ENCODE data around the gene CDH4.
"Not testable (repeated sequence)": the region's sequence is repeated elsewhere in the genome, so short reads cannot be mapped to it uniquely, and the experiment has no call there.

CDH4 gene

DNA sequence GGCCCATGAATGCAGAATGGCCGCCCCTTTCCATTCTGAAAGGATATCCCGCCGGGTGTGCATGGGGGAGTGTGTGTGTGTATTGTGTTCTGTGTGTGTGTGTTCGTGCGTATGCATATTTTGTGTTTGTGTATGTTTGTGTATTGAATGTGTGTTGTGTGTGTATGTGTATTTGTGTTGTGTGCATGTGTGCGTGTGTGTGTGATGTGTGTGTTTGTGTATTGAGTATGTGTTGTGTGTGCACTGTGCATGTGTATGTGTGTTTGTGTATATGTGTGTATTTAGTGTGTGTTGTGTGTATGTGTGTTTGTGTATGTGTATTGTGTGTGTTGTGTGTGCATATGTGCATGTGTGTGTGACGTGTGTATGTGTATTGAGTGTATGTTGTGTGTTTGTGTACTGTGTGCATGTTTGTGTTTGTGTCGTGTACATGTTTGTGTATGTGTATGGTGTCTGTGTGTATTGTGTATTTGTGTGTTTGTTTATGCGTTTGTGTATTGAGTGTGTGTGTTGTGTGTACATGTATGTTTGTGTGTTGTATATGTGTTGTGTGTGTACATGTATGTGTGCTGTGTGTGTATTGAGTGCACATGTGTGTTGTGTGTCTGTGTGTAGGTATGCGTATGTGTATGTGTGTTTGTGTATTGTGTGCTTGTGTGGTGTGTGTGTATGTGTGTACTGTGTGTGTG, 587.3 kb downstream of the CDH4 start:
- no peak for DNase-seq (ENCODE audit: low read depth, low spot score)

DNA sequence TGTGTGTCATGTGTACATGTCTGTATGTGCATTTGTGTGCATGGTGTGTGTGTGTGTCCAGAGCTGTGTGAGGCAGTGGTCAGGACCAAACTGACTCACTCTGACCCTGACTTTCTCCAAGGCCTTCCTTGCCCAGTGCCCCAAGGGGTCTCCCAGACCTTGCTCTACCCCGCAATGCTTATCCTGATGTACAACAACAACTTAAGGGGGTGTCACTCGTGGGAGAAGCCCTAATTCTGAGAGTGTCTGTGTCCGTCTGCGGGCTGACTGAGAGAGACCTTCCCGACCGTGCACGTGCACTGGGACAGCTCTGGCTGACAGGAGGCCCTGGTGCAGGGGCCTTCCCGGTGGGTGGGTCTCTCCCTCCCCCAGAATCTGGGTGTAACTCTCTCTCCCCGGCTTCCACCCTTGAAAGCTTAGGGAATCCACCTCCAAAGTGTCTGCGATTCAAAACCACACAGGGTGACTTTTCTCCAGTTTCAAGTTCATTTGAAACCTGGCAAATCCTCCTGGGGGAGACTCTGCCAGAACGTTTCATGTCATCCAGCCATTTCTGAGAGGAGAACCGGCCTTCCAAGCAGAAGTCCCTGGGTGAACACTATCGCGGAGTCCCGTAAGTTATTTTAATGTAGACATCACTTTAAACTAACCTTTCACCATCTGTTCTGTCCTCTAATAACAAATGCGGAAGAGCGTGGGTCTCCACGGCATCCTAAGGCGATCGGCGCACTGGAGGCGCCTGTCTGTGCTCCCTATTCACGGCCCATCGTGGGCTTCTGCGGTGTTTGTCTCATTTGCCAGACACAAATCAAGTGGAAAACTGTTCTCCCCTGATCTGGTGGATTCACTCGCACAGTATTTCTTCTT, 588.1 kb downstream of the CDH4 start:
- no peak for DNase-seq (ENCODE audit: low read depth, low spot score)

DNA sequence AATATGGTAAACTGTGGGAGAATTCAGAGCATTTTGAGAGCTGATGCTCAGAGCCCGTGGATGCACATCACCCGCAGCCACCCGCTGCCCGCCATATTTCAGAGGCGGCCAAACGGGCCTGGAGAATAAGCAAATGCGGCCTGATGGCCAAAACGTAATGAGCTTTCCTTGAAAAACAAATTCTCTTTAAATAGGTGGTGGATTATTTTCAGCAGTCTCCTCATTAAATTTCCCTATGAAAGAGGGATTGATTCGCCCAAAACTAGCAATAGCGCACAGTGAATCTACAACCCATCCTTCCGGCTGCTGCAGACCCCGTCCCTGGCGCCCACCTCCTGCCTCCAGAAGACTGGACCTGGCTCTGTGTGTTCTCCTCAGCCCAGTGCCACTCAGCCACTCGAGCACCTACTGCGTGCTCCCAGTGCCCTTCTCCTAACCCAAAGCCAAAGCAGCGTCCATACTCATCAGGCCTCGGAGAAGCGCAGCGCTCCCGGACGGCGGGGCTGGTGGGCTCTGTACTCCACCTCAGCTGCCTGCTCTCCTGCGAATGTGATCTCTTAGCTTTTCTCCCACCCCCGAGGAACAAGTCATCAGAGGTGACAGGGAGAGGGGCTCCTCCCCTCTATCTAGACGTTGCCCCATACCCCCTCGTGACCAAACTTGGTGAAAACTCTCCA, 588.9 kb downstream of the CDH4 start:
- DNase-seq (ENCODE audit: low read depth, low spot score): no peak

DNA sequence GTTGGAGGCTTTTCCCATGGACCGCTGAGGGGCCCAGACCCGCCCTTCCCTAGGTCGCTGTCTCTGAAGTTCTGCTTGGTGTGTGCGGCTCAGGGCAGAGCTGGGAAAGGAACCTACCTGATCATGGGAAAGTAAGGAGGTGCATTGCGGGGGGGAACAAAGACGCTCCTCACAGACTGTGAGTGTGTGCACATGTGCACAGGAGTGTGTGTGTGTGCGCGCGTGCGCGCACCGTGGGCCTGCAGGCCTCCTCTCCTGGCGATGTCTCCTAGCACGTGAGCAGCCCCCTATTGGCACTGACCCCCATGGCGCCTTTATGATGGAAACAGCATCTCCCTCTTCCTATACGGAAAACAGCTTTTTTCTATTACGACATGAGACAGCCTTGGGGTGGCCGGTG, 589.5 kb downstream of the CDH4 start:
- no peak for DNase-seq (ENCODE audit: low read depth, low spot score)

DNA sequence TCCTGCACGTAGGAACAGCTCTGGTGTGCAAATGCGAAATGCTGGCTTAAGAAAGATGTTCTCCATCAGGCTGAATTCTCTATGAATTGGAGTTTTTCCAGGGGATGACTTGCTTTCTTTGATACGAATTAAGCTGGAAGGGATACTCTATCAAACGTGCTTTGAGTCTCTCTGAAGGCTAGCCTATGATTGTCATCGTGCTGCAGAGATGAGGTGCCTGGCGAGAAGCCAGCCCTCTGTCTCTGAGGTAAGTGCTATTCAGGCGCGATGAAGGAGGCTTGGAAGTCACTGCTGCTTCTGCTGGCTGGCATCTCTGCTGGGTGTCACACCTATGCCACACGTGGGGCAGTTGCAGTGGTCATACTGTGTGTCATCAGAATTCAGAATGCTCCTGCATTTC, 589.9 kb downstream of the CDH4 start:
- no peak for DNase-seq (ENCODE audit: low read depth, low spot score)

DNA sequence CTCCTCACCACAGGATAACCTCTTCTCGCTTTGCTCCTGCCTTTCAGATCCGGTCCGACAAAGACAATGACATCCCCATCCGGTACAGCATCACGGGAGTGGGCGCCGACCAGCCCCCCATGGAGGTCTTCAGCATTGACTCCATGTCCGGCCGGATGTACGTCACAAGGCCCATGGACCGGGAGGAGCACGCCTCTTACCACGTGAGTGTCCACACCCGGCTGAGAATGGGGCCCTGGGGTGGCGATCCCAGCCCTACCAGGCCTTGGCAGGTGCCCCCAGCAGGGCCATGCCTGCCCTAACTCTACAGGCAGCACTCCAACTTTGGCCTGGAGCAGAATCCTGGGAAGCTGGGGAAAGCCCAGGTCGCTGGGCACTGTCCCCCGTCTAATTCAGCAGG, 592.6 kb downstream of the CDH4 start:
- no peak for DNase-seq (ENCODE audit: low read depth, low spot score)

DNA sequence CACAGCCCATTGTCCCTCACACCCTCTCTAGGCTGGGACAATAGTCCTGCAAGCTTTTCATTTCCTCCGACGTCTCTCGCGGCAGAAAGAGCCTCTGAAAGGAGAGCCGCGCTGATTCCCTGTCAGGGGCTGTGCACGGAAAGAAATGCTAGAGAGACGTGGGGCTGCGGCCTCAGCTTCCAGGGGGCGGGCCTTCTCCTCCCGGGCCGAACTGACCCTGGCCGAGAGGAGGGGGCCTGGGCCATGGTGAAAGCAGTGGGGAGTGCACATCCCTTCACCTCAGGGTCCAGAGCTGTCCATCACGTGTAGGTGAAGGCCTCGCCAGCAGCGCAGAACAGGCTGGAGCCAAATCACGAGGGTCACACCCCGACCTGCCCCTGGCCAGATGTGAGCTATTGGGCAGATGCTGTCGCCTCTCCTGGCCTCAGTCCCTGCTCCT, 593.2 kb downstream of the CDH4 start:
- no peak for DNase-seq (ENCODE audit: low read depth, low spot score)

DNA sequence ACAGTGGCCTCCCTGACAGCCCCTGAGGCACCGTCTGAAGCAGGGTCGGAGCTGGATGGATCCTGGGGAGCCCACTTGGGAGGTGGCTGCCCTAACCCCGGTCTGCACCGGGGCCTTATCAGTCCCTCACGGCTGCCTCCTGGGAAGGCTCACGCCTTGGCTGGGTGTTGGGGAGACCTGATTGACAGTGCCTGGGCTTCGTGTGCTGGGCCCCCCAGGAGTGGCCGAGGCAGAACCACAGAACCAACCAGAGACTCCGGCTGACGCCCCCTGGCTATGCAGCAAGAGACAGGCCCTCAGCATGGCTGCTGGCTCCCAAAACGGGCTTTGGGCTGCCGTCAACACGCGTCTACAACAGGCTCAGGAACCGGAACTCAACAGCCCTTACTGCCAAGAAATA, 594.0 kb downstream of the CDH4 start:
- DNase-seq (ENCODE audit: low read depth, low spot score): no peak

DNA sequence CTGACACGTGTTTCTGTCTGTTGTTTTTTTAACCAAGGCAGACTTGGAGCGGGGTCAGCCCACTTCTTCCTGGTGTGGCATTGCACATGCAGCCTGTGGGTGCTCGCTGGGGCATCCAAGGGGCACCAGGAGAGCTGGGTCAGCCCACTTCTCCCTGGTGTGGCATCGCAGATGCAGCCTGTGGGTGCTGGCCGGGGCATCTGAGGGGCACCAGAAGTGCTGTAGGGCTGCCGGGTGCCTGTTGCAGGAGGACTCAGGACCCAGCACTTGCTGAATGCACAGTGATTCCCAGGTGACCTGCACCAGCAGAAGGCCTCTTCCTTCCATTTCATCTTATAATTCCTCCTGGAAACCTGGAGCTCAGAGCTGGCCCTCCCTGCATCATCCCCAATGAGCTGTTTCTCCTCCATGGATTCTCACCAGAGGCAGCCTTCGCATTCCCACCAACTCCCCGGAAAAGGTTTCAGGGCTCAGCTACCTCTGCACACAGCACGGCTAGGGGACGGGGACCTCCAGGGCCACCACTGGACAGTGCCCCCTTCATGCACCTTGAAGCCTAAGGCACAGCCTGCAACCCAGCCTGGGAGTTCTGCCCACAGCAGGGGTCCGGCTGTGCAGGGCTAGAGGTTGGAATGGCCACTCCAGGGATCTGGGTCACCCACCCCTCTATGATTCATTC, 594.8 kb downstream of the CDH4 start:
- no peak for DNase-seq (ENCODE audit: low read depth, low spot score)

DNA sequence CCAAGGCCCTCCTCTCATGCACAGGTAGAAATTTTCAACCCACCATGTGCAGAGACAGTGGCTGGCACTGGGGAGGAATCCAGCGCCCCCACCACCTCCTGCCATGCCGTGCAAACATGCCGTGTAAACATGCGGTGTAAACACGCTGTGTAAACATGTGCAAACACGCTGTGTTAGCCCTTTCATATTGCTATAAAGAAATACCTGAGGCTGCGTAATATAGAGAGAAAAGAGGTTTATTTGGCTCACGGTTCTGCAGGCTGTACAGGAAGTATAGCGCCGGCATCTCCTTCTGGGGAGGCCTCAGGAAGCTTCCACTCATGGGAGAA, 595.3 kb downstream of the CDH4 start:
- no peak for DNase-seq (ENCODE audit: low read depth, low spot score)

DNA sequence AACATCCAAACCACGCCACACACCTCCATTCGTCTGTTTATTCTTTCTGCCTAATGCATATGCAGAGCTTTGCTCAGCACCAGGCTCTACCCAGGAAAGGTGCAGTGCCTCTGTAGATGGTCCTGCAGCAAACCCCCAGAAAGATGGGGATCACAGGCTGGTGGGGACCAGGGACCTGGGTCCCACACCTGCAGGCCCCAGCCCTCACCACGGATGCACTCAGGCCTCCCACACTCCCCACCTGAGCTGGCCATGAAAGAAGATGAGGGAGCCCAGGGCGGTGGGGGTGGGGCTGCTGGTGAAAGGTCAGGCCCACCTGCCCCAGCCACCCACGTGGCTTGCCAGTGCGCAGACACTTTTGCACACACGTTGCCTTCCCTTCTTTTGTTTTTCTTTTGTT, 595.9 kb downstream of the CDH4 start:
- no peak for DNase-seq (ENCODE audit: low read depth, low spot score)

DNA sequence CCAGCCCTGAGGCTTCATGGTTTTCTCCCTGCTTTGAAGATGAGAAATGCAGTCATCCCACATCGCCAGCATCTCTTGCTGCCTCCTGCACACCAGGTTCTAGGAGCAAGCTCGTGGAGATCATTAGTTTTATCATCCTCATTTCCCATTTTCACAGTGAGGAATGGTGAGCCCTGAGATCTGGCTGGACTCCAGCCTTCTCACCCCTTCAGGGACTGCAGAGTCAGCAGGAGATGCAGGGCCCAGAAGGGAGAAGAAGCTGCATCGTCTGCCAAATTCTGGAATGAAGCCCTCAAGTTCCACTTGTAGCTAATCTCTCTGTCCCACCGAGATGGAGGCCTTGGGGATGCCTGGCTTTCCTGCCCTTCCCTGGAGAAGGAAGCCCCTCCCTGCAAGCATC, 596.8 kb downstream of the CDH4 start:
- DNase-seq (ENCODE audit: low read depth, low spot score): no peak

DNA sequence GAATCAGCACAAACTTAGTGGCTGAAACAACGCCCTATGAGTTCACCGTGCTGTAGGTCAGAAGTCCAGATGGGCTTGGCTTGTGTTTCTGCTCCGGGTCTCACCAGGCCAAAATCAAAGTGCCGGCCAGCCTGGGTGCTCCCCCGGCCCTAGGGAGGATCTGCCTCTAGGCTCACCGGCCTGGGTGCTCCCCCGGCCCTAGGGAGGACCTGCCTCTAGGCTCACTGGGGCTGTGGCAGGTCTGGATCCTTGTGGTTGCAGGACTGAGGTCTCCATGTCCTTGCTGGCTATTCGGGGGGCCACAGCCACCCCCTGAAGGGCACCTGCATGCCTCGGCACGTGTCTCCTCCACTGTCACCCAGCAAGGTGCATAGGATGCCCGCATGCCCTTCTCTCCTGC, 597.3 kb downstream of the CDH4 start:
- no peak for DNase-seq (ENCODE audit: low read depth, low spot score)

DNA sequence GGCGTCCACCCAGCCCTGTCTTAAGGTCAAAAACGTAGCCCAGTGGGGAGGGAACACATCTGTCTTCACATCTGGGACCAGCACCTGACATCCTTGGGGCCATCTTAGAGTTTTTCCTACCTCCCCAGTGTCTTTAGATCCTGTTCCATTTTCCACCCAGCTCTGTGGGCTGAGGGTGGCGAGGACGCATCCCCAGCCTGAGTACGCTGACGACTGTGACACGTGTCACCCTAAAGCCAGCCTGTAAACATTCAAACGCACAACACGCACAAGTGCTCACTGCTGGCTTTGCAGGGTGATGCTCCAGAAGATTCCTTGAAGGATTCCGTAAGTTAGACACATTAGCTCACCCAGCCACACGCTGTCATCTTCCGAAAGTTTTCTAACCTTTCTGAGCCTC, 597.8 kb downstream of the CDH4 start:
- DNase-seq (ENCODE audit: low read depth, low spot score): no peak

DNA sequence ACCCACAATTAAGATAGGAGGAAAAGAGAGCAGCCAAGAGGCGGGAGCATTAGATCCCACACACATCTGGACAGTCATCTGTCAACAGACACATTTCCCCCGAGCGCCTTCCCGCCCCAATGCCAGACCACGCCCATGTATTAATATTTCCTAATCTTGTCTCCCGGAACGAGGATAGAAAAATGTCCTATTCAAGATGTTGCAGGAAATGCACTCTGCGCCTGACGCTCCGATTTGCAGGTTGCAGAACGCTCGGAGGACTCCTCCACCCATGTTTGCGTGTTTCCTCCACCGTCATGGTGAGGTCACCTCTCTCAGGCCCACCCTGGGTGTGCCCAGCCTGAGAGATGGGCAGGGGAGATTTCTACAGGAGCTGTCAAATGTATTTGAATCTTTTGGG, 598.4 kb downstream of the CDH4 start:
- no peak for DNase-seq (ENCODE audit: low read depth, low spot score)

DNA sequence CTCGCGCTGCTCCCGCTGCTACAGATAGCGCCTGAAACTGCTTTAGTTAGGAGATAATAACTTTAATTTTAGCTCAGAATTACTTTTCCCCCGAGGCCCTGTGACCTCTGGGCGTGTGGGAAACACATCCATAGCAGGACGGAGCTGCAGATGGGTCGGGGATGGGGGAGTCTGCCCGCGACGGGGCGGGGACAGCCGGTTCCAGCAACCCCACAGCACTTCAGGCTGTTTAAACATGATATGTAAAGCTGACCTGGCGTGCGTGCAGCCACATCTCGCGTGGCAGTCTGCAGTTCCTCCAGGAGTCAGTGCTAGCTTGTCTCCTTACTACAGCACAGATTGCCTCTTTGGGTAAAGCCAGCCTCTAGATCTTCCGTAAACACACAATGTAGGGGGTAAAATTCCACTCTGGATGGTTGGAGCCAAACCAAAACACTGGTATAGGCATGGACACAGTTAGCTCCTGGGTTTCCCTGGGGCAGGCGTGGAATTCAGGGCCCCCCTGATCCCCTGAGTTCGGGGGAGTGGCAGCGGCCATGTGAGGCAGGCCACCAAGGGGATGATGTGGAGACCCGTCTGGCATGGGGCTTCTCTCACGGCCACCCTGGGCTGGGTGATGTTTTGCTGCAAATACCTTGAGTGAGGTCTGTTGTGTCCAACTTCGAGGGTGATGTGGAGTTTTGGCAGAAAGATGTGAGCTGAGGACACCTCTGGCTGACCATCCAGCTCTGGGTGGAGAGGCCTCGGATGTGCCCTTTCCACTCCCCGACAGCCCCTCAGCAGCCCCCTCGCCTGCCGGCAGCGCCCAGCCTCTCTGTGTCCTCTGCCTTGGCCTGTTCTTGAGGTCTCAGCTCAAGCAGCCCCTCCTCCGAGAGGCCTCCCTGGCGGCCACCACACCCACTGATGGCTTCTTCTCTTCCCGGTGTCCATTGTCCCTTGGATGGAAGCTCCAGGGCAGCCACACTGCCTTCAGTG, 599.2 kb downstream of the CDH4 start:
- DNase-seq (ENCODE audit: low read depth, low spot score): no peak

DNA sequence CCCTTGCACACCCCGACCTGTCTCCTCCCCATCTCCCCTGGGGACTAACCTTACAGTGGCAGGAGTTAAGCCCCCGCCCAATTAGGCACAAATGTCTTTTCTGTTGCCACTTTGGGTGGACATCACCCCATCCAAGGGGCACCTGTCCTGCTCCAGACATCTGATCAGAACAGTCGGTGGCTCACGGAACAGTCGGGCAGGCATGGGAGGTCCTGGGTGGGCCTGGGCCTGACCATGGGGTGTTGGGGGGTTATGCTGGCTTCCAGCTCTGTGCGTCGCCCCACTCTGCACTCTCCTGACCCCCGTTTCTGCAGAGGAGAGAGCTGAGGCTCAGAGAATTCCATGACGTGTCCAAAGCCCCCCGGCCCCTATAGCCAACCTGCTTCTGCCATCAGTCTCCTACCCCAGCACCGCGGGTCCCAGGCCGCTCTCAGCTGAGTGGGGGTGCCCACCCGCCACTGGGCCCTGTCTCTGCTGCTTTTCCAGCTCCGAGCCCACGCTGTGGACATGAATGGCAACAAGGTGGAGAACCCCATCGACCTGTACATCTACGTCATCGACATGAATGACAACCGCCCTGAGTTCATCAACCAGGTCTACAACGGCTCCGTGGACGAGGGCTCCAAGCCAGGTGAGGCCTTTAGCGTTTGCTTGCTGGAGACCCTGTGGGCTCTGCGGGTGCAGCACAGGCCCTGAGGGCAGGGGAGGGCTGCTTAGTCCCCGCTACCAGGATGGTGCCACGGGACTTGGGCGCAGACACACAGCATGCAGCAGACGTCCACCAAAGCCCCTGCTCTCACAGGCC, 600.4 kb downstream of the CDH4 start:
- DNase-seq (ENCODE audit: low read depth, low spot score): no peak

DNA sequence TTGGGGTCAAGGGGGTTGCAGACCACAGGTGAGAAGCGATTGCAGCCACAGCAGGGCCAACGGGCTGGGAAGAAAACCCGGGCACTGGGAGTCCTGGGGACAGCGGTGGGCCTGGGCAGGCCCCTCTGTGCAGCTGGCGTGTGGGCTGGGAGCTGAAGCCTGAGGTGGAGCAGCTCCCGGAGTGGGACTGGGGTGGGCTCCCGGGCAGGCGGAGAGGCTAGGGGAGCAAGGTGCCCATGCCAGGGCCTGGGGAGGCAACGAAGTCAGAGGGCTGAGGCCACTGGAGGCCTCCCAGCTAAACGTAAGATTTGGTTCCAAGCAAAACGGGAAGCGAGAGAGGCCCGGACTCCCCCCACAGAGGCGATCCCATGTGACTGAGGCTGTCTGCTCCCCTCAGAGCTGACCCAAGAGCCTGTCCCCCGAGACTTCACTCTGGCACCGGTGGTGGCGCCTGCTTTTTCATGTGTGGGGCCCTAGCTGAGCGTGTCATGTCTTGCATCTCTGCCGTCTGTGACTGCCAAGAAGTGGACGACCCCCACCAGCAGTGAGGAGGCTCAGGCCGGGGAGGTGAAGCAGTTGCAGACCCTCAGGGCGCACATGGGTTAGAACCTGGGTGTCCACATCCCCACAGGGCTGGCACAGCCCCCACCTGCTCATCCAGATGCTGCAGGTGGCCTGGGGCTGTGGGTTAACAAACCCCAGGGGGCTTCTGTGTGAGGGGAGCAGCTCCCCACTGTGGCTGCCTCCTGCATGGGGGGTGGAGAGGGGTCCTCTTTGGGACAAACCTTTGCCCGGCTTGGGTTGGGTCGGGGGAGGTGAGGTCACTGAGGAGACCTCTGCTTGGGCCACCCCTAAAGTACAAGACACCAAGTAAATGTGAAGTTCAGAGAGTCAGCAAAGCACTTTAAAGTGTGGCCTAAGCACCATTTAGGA, 601.3 kb downstream of the CDH4 start:
- no peak for DNase-seq (ENCODE audit: low read depth, low spot score)

DNA sequence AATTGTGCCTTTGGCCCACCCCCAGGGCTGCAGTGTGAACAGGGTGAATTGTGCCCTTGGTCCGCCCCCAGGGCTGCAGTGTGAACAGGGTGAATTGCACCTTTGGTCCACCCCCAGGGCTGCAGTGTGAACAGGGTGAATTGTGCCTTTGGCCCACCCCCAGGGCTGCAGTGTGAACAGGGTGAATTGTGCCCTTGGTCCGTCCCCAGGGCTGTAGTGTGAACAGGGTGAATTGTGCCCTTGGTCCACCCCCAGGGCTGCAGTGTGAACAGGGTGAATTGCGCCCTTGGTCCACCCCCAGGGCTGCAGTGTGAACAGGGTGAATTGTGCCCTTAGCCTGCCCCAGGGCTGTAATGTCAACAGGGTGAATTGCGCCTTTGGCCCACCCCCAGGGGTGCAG, 602.5 kb downstream of the CDH4 start:
- not testable (repeated sequence) for DNase-seq (ENCODE audit: low read depth, low spot score)
